Naive thymus-derived CD4-positive, alpha-beta T cell (primary cell): Measurements from ENCODE around the gene XYLT1. TPM values are rescaled to one million over a fixed set of nuclear protein-coding genes. Genes with fewer than 3 reads are reported as not detected.

Experiments used
- ATAC-seq: fragments of 150-1000 bp; cut with Tn5 transposase; 2 replicates; pipeline ENCODE4 v1.10.0; 2021; ENCODE audit warnings: mild to moderate bottlenecking, moderate library complexity
- CTCF ChIA-PET: fragments of 350-600 bp; sonication (Branson Sonifier 250); formaldehyde crosslinking; loops from one replicate; lab custom pipeline; 2021; ENCODE audit warnings: antibody characterized with exemption; lab: Charles Lee
- POLR2A ChIA-PET: fragments of 350-600 bp; sonication (Branson Sonifier 250); formaldehyde crosslinking; loops from one replicate; lab custom pipeline; 2021; ENCODE audit warnings: antibody characterized with exemption, inconsistent platforms; lab: Charles Lee
- DNase-seq, 9 donors: peaks; one replicate each; pipeline versions ENCODE4 v3.0.0 to v3.0.0-alpha.2; 2020 to 2022; ENCODE audit warnings: mixed read lengths in 1 of 9
- H3K27ac ChIP-seq: one replicate; pipeline ENCODE4 v1.7.0; 2013; ENCODE audit warnings: mild to moderate bottlenecking, low read depth, low read length, moderate library complexity
- H3K27me3 ChIP-seq, 2 donors: one replicate each; pipeline ENCODE4 v1.7.0; 2013; ENCODE audit warnings: low read length in 2 of 2, mild to moderate bottlenecking in 2 of 2, moderate library complexity in 2 of 2; ENCODE audit not compliant: control insufficient read depth in 2 of 2, insufficient read depth in 2 of 2
- H3K36me3 ChIP-seq, 3 experiments: 1 replicate in 2 of 3; 2 replicates in 1 of 3; pipeline ENCODE4 v1.7.0; 2013; ENCODE audit warnings: low read length in 3 of 3, mild to moderate bottlenecking in 3 of 3, moderate library complexity in 1 of 3; ENCODE audit not compliant: insufficient read depth in 3 of 3, control insufficient read depth in 2 of 3
- H3K4me1 ChIP-seq, 2 donors: one replicate each; pipeline ENCODE4 v1.7.0; 2013; ENCODE audit warnings: low read length in 2 of 2, mild to moderate bottlenecking in 2 of 2, moderate library complexity in 1 of 2; ENCODE audit not compliant: control insufficient read depth in 2 of 2, insufficient read depth in 2 of 2
- H3K4me3 ChIP-seq: 2 replicates; pipeline ENCODE4 v1.7.0; 2013; ENCODE audit warnings: mild to moderate bottlenecking, low read length
- H3K9me3 ChIP-seq, 3 experiments: 1 replicate in 2 of 3; 2 replicates in 1 of 3; pipeline ENCODE4 v1.7.0; 2013; ENCODE audit warnings: low read length in 3 of 3; ENCODE audit not compliant: control insufficient read depth in 2 of 3
- H3K27ac Mint-ChIP-seq, 9 donors: one replicate each; pipeline ENCODE4 v1.8.0; 2020 to 2022; ENCODE audit warnings: mixed read lengths in 9 of 9, mild to moderate bottlenecking in 8 of 9, moderate library complexity in 5 of 9, inconsistent platforms in 2 of 9
- H3K27me3 Mint-ChIP-seq, 5 donors: one replicate each; pipeline ENCODE4 v1.8.0; 2021 to 2022; ENCODE audit warnings: mixed read lengths in 5 of 5, mild to moderate bottlenecking in 1 of 5
- H3K36me3 Mint-ChIP-seq, 5 donors: one replicate each; pipeline ENCODE4 v1.8.0; 2020 to 2022; ENCODE audit warnings: mixed read lengths in 5 of 5, mild to moderate bottlenecking in 3 of 5, inconsistent platforms in 1 of 5
- H3K4me1 Mint-ChIP-seq, 7 donors: one replicate each; pipeline ENCODE4 v1.8.0; 2020 to 2022; ENCODE audit warnings: mixed read lengths in 7 of 7, mild to moderate bottlenecking in 3 of 7, inconsistent platforms in 1 of 7
- H3K4me3 Mint-ChIP-seq, 10 donors: one replicate each; pipeline ENCODE4 v1.8.0; 2020 to 2022; ENCODE audit warnings: mild to moderate bottlenecking in 10 of 10, mixed read lengths in 10 of 10, moderate library complexity in 6 of 10, inconsistent platforms in 2 of 10
- H3K9me3 Mint-ChIP-seq, 11 donors: one replicate each; pipeline ENCODE4 v1.8.0; 2020 to 2022; ENCODE audit warnings: mixed read lengths in 11 of 11, mild to moderate bottlenecking in 4 of 11, inconsistent platforms in 1 of 11, moderate library complexity in 1 of 11
- intact Hi-C, 2 donors: fragments of 100-400 bp; cut with micrococcal nuclease; formaldehyde crosslinking; loops; one replicate each; pipeline ENCODE4 v1.15.1; 2023
- polyA plus RNA-seq, 2 donors: library from polyadenylated mRNA; unstranded; fragments of 300-500 nt; fragmentation: Illumina TruSeq; gene quantifications; one replicate each; pipeline ENCODE4 v1.2.3, GENCODE V29; 2021
- total RNA-seq, 6 experiments: library from RNA in 5 of 6; stranded (reverse) in 5 of 6; gene quantifications; 1 replicate in 5 of 6; 2 replicates in 1 of 6; pipeline ENCODE4 v1.2.3 and lab custom pipeline; 2021 to 2026

Gene XYLT1
- total and polyA plus RNA-seq, 7 experiments from 2014 or later: 1.9 to 50.4 (median 37.9) TPM

DNA sequence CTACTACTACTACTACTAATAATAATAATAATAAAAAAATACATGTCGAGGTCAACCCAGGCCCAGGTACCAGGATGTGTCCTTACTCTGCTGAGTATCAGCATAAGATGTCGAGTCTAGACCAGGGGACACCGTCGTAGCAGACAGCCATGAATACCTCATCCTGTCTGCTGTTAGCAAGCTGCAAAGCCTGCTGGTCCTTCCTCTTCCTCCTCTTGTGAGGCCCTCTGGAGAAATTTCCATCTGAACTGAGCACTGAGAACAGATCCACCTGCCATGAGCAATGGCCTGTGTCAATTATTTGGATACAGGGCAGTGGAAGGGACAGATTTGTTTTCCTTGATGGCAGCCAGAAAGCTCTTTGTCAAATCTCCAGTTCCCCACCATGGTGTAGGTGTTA is 168.5 kb downstream of the XYLT1 start:
- CTCF ChIA-PET: interaction anchor here (0.6 to 1.3 kb wide), 2 partner anchors 10 to 38 kb away, joined by 3 read pairs; no protein-coding TSS in a partner anchor
- H3K36me3 ChIP-seq: no peaks in the 10 kb centered on the region
- no peaks in the 10 kb centered on the region for H3K9me3 Mint-ChIP-seq
- H3K4me1 Mint-ChIP-seq: peaks cover 27 to 63% (median 52%) of the 10 kb centered on the region in 7 donors
- H3K4me3 ChIP-seq: no peak overlapping the region
- peak overlapping the region in 4 of 9 donors; percentile 12 to 80 (median 56) for H3K27ac Mint-ChIP-seq
- H3K4me1 ChIP-seq: peaks cover 4 to 16% of the 10 kb centered on the region in 2 donors
- intact Hi-C loops: no loop called here
- H3K27me3 Mint-ChIP-seq: no peaks in the 10 kb centered on the region
- no peaks in the 10 kb centered on the region for H3K27me3 ChIP-seq
- ATAC-seq: no peak
- no peak overlapping the region for H3K27ac ChIP-seq
- H3K9me3 ChIP-seq: no peaks in the 10 kb centered on the region
- peaks cover 0 to 9% (median 0%) of the 10 kb centered on the region in 5 donors for H3K36me3 Mint-ChIP-seq
- H3K4me3 Mint-ChIP-seq: peak overlapping the region in 7 of 10 donors; percentile 19 to 73 (median 41)
- peak in 3 of 9 donors; percentile 8 to 18 (median 10) for DNase-seq
- POLR2A ChIA-PET: interaction anchor here (0.8 to 1.1 kb wide), 2 partner anchors 15 to 40 kb away, joined by 3 to 4 read pairs; no protein-coding TSS in a partner anchor

DNA sequence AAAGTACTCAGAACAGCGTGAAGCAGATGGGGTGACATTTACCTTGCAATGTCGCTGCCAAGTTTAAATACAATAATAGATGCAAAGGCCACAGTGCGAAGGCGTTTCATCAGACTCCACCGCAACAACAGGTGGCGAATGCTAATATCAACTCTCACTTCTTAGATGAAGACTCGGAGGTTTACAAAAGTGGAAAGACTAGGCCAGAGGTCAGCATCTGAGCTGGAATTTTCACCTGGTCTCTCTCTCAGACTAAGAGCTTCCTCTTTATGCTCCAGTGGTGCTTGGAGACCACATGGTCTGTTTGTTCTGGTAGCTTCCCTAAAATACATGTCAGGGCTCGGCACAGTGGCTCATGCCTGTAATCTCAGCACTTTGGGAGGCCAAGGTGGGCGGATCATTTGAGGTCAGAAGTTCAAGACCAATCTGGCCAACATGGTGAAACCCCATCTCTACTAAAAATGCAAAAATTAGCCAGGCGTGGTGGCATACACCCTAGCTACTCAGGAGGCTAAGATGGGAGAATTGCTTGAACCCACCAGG is 169.1 kb downstream of the XYLT1 start:
- CTCF ChIA-PET: interaction anchor here (0.6 to 1.1 kb wide), 2 partner anchors 12 to 39 kb away, joined by 3 read pairs; no protein-coding TSS in a partner anchor

DNA sequence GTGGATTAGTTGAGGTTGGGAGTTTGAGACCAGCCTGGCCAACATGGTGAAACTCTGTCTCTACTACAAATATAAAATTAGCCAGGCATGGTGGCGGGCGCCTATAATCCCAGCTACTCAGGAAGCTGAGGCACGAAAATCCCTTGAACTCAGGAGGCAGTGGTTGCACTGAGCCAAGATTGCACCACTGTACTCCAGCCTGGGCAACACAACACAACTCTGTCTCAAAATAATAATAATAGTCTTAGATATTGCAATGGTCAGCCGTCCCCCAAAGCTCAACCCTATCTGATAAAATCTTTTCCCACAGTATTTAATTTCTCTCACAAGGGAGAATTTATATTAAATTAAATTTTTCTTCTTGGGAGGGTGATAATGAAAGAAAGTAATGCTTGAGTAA is 169.6 kb downstream of the XYLT1 start:
- Histone ChIP-seq H3K9me3 (no peaks in the 10 kb centered on the region), H3K4me3 (no peak overlapping the region), H3K27ac (no peak overlapping the region), H3K27me3 (no peaks in the 10 kb centered on the region), H3K4me1 (peaks cover 4 to 13% of the 10 kb centered on the region in 2 donors), H3K36me3 (no peaks in the 10 kb centered on the region)
- Mint-ChIP-seq H3K4me1 (peaks cover 26 to 60% (median 52%) of the 10 kb centered on the region in 7 donors), H3K36me3 (peaks cover 0 to 9% (median 0%) of the 10 kb centered on the region in 5 donors), H3K27me3 (no peaks in the 10 kb centered on the region), H3K4me3 (no peak overlapping the region), H3K27ac (no peak overlapping the region), H3K9me3 (no peaks in the 10 kb centered on the region)
- CTCF ChIA-PET: interaction anchor here (1.1 kb wide), 1 partner anchor 12 kb away, joined by 3 read pairs; no protein-coding TSS in a partner anchor
- POLR2A ChIA-PET: interaction anchor here (1.1 kb wide), 1 partner anchor 16 kb away, joined by 4 read pairs; no protein-coding TSS in a partner anchor
- ATAC-seq (no peak), DNase-seq (no peak)
- intact Hi-C loops: no loop called here

More for the DNA sequence above, 169.1 kb downstream of the XYLT1 start:
- Mint-ChIP-seq H3K36me3 (peaks cover 0 to 9% (median 0%) of the 10 kb centered on the region in 5 donors), H3K9me3 (no peaks in the 10 kb centered on the region), H3K4me1 (peaks cover 26 to 59% (median 50%) of the 10 kb centered on the region in 7 donors), H3K4me3 (peak overlapping the region in 3 of 10 donors; percentile 9 to 69 (median 50)), H3K27me3 (no peaks in the 10 kb centered on the region), H3K27ac (peak overlapping the region in 3 of 9 donors; percentile 25 to 49 (median 45))
- intact Hi-C loops: no loop called here
- peak; percentile 75 for ATAC-seq
- no peak overlapping the region for H3K27ac ChIP-seq
- H3K4me1 ChIP-seq: peaks cover 4 to 14% of the 10 kb centered on the region in 2 donors
- no peaks in the 10 kb centered on the region for H3K27me3 ChIP-seq
- no peak overlapping the region for H3K4me3 ChIP-seq
- H3K36me3 ChIP-seq: no peaks in the 10 kb centered on the region
- POLR2A ChIA-PET: interaction anchor here (0.8 to 1.1 kb wide), 2 partner anchors 16 to 40 kb away, joined by 3 to 4 read pairs; no protein-coding TSS in a partner anchor
- H3K9me3 ChIP-seq: no peaks in the 10 kb centered on the region
- DNase-seq: no peak

DNA sequence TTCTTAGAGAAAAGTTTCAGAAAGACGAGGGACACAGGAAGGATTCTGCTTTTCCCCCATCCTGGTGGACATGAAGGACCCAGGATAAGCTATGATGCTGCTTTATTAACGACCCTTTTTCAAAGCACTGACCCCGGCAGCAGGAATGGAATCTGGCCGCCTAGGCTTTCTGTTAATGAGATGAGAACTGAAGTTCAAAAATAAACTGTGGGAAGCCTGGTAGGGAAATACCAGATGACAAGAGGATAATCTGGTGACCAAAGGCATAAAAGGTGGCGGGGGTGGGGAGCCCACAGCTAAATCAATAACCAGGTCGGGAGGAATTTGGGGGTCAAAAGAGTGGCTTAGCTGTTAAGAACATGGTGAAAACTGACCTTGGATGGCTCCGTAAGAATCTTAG is 171.0 kb downstream of the XYLT1 start:
- no peak overlapping the region for H3K27ac ChIP-seq
- no peaks in the 10 kb centered on the region for H3K9me3 ChIP-seq
- Mint-ChIP-seq H3K4me1 (peaks cover 20 to 50% (median 41%) of the 10 kb centered on the region in 7 donors), H3K27me3 (no peaks in the 10 kb centered on the region), H3K4me3 (no peak overlapping the region), H3K36me3 (peaks cover 0 to 9% (median 3%) of the 10 kb centered on the region in 5 donors), H3K27ac (peak overlapping the region in 1 of 9 donors; percentile 57), H3K9me3 (no peaks in the 10 kb centered on the region)
- no peak overlapping the region for H3K4me3 ChIP-seq
- intact Hi-C loops: no loop called here
- ChIA-PET POLR2A (no interaction called here), CTCF (no interaction called here)
- ATAC-seq (no peak), DNase-seq (no peak)
- no peaks in the 10 kb centered on the region for H3K27me3 ChIP-seq
- peaks cover 0 to 13% of the 10 kb centered on the region in 2 donors for H3K4me1 ChIP-seq
- no peaks in the 10 kb centered on the region for H3K36me3 ChIP-seq

DNA sequence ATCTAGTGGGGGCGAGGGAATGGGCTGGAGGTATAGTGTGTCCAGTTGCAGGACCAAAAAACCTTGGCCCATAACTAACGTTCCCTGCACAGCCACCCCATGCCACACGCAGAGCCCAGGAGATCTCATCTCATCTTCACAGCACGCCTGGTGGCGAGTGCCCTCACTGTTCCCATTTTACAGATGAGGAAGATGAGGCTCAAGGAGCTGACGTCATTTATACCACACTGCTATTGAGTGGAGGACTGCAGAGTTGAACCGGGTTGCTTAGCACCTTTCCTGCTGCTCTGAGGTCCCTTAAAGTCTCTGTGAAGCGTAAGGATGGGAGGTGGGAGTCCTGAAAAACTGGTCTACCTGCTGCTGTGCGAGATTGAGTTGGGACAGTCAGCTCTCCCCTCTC is 172.5 kb downstream of the XYLT1 start:
- H3K9me3 ChIP-seq: no peaks in the 10 kb centered on the region
- no peak overlapping the region for H3K4me3 ChIP-seq
- POLR2A ChIA-PET: no interaction called here
- Mint-ChIP-seq H3K4me3 (no peak overlapping the region), H3K36me3 (peaks cover 0 to 7% (median 4%) of the 10 kb centered on the region in 5 donors), H3K9me3 (no peaks in the 10 kb centered on the region), H3K4me1 (peaks cover 16 to 40% (median 32%) of the 10 kb centered on the region in 7 donors), H3K27me3 (no peaks in the 10 kb centered on the region), H3K27ac (no peak overlapping the region)
- DNase-seq (no peak), ATAC-seq (no peak)
- H3K27me3 ChIP-seq: no peaks in the 10 kb centered on the region
- peaks cover 0 to 13% of the 10 kb centered on the region in 2 donors for H3K4me1 ChIP-seq
- no peaks in the 10 kb centered on the region for H3K36me3 ChIP-seq
- H3K27ac ChIP-seq: no peak overlapping the region
- CTCF ChIA-PET: no interaction called here
- intact Hi-C loops: no loop called here

DNA sequence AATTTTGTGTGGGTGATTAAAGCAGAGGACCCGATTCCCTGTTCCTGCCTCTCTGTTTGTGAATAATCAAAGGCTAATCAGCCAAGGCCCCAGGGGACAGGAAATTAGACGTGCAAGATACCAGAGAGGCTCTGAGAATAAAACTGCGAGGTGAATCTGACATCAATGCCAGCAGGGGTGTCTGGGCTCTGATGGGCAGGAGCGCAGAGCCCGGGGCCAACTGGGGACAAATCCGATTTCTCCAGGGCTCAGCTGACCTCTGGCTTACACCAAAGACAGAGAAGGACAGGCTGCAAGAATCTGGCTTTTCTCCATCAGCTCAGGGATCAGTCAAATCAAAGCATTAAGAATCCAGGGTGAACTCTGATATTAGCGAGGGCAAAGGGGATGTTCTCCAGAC is 174.3 kb downstream of the XYLT1 start:
- H3K4me1 ChIP-seq: no peaks in the 10 kb centered on the region
- no peak overlapping the region for H3K4me3 Mint-ChIP-seq
- H3K36me3 Mint-ChIP-seq: peaks cover 0 to 12% (median 9%) of the 10 kb centered on the region in 5 donors
- ATAC-seq (no peak), DNase-seq (no peak)
- no peaks in the 10 kb centered on the region for H3K9me3 ChIP-seq
- POLR2A ChIA-PET: no interaction called here
- H3K27ac ChIP-seq: no peak overlapping the region
- peak overlapping the region in 1 of 9 donors; percentile 15 for H3K27ac Mint-ChIP-seq
- no peaks in the 10 kb centered on the region for H3K27me3 ChIP-seq
- peaks cover 6 to 25% (median 16%) of the 10 kb centered on the region in 7 donors for H3K4me1 Mint-ChIP-seq
- no peaks in the 10 kb centered on the region for H3K36me3 ChIP-seq
- H3K27me3 Mint-ChIP-seq: no peaks in the 10 kb centered on the region
- H3K9me3 Mint-ChIP-seq: no peaks in the 10 kb centered on the region
- H3K4me3 ChIP-seq: no peak overlapping the region
- intact Hi-C loops: no loop called here
- CTCF ChIA-PET: no interaction called here
